Muscle layer of duodenum (tissue), 2 donors: ENCODE results near the gene PGBD1.

Source experiments
- H3K27ac ChIP-seq: one replicate; pipeline ENCODE4 v1.7.0; 2013; ENCODE audit warnings: mild to moderate bottlenecking, low read length
- H3K27me3 ChIP-seq: one replicate; pipeline ENCODE4 v1.7.0; 2013; ENCODE audit warnings: low read depth, mild to moderate bottlenecking, control low read depth, low read length
- H3K36me3 ChIP-seq, 2 donors: one replicate each; pipeline ENCODE4 v1.7.0; 2013; ENCODE audit warnings: low read length in 2 of 2, control low read depth in 1 of 2, mild to moderate bottlenecking in 1 of 2; ENCODE audit not compliant: insufficient read depth in 2 of 2, control insufficient read depth in 1 of 2
- H3K4me1 ChIP-seq, 2 donors: one replicate each; pipeline ENCODE4 v1.7.0; 2013; ENCODE audit warnings: low read length in 2 of 2, mild to moderate bottlenecking in 2 of 2, control low read depth in 1 of 2, moderate library complexity in 1 of 2; ENCODE audit not compliant: insufficient read depth in 2 of 2, control insufficient read depth in 1 of 2
- H3K4me3 ChIP-seq, 2 donors: one replicate each; pipeline ENCODE4 v1.7.0; 2013; ENCODE audit warnings: low read length in 2 of 2, low read depth in 1 of 2, mild to moderate bottlenecking in 1 of 2
- H3K9me3 ChIP-seq, 2 donors: one replicate each; pipeline ENCODE4 v1.7.0; 2013; ENCODE audit warnings: low read length in 2 of 2, control low read depth in 1 of 2, mild to moderate bottlenecking in 1 of 2; ENCODE audit not compliant: control insufficient read depth in 1 of 2
- donor health status: healthy.

Gene PGBD1, protein sequence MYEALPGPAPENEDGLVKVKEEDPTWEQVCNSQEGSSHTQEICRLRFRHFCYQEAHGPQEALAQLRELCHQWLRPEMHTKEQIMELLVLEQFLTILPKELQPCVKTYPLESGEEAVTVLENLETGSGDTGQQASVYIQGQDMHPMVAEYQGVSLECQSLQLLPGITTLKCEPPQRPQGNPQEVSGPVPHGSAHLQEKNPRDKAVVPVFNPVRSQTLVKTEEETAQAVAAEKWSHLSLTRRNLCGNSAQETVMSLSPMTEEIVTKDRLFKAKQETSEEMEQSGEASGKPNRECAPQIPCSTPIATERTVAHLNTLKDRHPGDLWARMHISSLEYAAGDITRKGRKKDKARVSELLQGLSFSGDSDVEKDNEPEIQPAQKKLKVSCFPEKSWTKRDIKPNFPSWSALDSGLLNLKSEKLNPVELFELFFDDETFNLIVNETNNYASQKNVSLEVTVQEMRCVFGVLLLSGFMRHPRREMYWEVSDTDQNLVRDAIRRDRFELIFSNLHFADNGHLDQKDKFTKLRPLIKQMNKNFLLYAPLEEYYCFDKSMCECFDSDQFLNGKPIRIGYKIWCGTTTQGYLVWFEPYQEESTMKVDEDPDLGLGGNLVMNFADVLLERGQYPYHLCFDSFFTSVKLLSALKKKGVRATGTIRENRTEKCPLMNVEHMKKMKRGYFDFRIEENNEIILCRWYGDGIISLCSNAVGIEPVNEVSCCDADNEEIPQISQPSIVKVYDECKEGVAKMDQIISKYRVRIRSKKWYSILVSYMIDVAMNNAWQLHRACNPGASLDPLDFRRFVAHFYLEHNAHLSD

DNA sequence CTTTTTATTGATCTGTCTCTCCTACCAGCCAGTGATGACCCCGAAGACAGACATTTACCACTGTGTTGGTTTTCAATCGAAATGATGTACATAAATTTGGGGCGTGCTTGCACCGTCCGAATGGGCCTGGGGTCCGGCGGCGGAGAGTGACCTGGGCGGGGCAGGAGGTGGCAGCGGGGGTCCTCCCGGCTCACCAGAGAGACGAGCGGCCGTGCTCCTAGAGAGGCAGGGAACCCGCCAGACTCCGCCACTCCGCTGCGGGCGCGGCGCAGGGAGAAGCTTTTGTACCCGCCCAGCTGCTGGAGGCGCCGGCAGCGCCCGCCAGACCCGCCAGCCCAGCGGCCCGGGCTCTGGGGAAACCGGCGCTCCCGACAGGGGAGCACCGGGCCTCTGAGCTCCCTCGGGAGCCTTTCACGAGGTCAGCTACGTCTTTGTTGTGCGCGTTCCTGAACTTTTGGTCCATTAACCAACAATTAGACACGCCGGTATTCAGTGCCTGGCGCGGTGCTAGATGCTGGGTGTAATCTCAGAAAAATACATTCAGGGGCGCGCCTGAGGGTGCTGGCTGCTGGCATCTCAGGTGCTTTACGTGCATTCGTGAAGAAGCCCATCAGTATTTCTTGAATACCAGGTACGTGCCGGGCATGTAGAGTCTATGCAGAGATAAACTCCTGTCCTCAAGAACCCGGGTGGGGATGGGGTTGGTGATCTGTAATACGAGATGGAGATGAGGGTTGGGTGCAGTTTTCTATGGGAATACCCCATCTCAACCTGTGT, at the start of gene PGBD1:
PGBD1 (plus strand) TSS at position 285 of the 777 bp plus-strand sequence. CDS start 2,242 bp downstream, outside the sequence.
- H3K4me1 ChIP-seq = peaks cover 0 to 11% of the 10 kb centered on the region in 2 donors
- no peaks in the 10 kb centered on the region for H3K27me3 ChIP-seq
- H3K36me3 ChIP-seq = peaks cover 12 to 41% of the 10 kb centered on the region in 2 donors
- no peak within 1 kb of the TSS for H3K27ac ChIP-seq
- H3K9me3 ChIP-seq = no peaks in the 10 kb centered on the region
- H3K4me3 ChIP-seq = peak within 1 kb of the TSS; percentile 78 to 79

DNA sequence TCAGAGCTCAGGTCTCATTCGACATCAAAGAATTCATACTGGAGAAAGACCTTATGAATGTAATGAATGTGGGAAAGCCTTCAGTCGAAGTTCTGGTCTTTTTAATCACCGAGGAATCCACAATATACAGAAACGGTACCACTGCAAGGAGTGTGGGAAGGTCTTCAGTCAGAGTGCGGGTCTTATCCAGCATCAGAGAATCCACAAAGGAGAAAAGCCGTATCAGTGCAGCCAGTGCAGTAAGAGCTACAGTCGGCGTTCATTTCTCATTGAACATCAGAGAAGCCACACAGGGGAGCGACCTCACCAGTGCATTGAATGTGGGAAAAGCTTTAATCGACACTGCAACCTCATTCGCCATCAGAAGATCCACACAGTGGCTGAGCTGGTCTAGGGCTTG, 48.6 kb upstream of the PGBD1 start:
- no peaks in the 10 kb centered on the region for H3K27me3 ChIP-seq
- no peaks in the 10 kb centered on the region for H3K4me1 ChIP-seq
- no peak overlapping the region for H3K27ac ChIP-seq
- peaks cover 26 to 62% of the 10 kb centered on the region in 2 donors for H3K36me3 ChIP-seq
- H3K4me3 ChIP-seq = no peak overlapping the region
- H3K9me3 ChIP-seq = no peaks in the 10 kb centered on the region

DNA sequence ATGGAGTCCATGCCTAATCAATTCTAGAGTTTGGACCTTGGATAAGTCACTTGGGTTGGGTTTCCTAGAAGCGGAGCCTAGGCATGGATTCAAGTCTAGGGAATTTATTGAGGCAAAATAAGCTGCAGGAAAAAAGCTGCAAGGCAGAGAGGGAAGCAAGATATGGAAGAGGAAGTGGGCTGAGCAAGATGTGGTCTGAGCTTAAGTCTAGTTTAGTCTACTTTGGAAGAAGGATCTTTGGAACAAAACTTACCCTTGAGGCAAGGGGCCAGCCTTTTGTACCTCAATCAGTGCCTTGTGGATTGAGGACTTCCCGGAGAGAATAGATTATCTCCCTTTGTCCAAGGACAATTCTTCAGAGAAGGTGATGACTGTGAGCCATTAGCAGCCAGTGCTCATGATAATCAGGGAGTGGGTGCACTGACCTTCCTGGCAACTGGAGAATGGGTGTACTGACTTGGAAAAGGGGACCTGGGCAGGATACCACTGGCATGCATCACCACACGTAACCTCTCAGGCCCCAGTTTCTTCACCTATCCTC, 45.4 kb upstream of the PGBD1 start:
- Histone ChIP-seq H3K4me3 (no peak overlapping the region), H3K4me1 (no peaks in the 10 kb centered on the region), H3K9me3 (no peaks in the 10 kb centered on the region), H3K27me3 (no peaks in the 10 kb centered on the region), H3K27ac (no peak overlapping the region), H3K36me3 (peaks cover 10 to 34% of the 10 kb centered on the region in 2 donors)

DNA sequence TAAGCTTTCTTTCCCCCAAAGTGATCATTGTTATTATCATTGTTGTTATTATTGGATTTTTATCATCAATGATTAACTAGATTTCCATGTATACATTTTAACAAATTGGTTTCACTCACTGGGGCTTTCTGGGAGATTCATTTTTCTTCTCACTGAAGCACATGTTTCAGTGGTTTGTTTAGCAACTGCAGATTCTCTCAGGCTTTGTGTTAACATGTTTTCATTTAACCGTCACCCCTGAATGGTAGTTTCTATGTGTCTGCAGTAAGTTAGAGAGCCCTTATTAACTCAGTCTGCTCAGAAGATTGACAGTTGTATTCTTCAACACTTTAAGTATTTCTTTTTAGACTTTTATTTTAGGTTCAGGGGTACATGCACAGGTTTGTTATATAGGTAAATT, 41.7 kb upstream of the PGBD1 start:
- no peak overlapping the region for H3K4me3 ChIP-seq
- no peaks in the 10 kb centered on the region for H3K4me1 ChIP-seq
- H3K36me3 ChIP-seq = peaks cover 3 to 23% of the 10 kb centered on the region in 2 donors
- no peak overlapping the region for H3K27ac ChIP-seq
- H3K27me3 ChIP-seq = no peaks in the 10 kb centered on the region
- H3K9me3 ChIP-seq = no peaks in the 10 kb centered on the region

DNA sequence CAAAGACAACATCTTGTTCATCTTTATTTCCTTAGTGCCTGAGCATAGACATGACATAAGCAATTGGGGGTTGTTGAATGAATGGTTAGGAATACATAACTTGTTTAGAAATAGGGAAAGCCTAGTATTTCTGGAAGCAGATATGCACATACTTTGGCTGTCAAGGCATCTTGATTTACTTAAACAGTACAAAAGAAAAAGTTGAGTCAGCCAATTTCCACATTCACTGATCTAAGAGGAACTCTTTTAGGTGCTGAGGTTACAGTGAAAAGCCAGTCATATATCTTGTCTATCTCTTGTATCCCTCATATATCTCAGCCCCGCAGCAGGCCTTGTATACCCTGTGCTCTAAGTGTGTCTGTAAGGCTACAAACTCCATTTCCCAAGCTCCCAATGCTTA, 40.9 kb upstream of the PGBD1 start:
- Histone ChIP-seq H3K27ac (no peak overlapping the region), H3K4me3 (no peak overlapping the region), H3K4me1 (no peaks in the 10 kb centered on the region), H3K9me3 (no peaks in the 10 kb centered on the region), H3K27me3 (no peaks in the 10 kb centered on the region), H3K36me3 (peaks cover 9 to 31% of the 10 kb centered on the region in 2 donors)

DNA sequence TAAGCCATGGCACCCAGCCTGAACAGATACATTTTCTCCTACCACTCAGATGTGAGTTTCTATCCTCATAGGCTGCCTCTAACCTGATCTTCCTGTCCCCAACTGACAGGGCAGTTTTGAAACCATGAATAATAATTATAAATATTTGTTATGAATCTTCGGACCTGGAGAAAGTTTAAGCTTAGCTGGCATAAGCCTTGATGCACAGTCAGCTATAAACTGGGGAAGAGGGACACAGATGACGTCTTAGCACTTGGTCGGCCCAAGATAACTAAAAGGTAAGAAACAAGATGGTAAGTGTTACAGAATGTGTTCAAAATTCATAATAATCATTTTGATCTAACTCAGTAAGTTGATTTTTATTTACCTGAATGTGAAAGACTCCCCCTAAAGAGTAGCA, 37.4 kb upstream of the PGBD1 start:
- Histone ChIP-seq H3K4me1 (no peaks in the 10 kb centered on the region), H3K4me3 (no peak overlapping the region), H3K27ac (no peak overlapping the region), H3K27me3 (no peaks in the 10 kb centered on the region), H3K9me3 (no peaks in the 10 kb centered on the region), H3K36me3 (peaks cover 20 to 60% of the 10 kb centered on the region in 2 donors)

DNA sequence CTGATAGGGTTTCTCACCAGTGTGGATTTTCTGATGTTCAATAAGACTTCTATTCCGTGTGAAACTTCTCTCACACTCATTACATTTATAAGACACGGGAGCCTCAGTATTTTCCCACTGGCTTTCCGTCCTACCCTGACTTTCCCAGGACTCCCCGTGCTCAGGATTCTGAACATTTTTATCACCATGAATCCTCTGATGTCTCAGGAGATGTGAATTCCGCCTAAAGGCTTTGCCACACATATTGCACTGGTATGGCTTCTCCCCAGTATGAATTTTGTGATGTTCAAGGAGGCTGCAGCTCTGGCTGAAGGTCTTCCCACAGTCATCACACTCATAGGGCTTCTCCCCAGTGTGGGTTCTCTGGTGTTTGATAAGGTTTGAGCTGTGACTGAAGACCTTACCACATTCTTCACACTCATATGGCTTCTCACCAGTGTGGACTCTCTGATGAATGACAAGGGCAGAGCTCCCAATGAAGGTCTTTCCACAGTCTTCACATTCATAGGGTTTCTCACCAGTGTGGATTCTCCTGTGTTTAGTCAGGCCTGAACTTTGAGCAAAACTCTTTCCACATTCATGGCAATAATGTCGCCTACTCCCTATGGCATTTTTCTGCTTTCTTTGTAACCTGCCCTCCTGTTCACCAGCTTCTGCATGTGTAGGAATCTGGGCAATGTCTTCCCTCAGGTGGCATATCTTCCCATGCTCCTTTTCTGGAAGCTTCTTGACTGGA, 36.0 kb upstream of the PGBD1 start:
- no peak overlapping the region for H3K27ac ChIP-seq
- peaks cover 20 to 66% of the 10 kb centered on the region in 2 donors for H3K36me3 ChIP-seq
- H3K4me3 ChIP-seq = no peak overlapping the region
- no peaks in the 10 kb centered on the region for H3K27me3 ChIP-seq
- H3K9me3 ChIP-seq = no peaks in the 10 kb centered on the region
- peaks cover 0 to 1% of the 10 kb centered on the region in 2 donors for H3K4me1 ChIP-seq

DNA sequence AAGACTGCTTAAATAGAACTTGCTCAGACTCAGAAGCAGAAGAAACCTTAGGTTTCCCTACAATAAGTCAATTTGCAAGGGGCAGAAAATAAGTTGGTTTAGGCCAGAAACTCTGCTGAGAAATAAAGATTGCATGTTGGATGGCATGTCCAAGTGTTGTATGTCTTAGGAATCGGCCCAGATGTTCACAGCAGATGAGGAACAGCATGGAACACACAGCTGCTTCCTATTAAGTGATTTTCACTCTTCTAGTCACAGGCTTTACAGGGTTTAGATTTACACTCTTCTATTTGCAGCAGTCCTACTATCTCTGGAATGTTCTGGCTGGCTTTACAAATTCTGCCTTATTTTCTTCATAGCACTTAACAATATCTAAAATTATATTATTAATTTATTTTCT, 32.5 kb upstream of the PGBD1 start:
- Histone ChIP-seq H3K9me3 (no peaks in the 10 kb centered on the region), H3K4me1 (peaks cover 6 to 17% of the 10 kb centered on the region in 2 donors), H3K27ac (no peak overlapping the region), H3K36me3 (peaks cover 20 to 54% of the 10 kb centered on the region in 2 donors), H3K4me3 (no peak overlapping the region), H3K27me3 (no peaks in the 10 kb centered on the region)

DNA sequence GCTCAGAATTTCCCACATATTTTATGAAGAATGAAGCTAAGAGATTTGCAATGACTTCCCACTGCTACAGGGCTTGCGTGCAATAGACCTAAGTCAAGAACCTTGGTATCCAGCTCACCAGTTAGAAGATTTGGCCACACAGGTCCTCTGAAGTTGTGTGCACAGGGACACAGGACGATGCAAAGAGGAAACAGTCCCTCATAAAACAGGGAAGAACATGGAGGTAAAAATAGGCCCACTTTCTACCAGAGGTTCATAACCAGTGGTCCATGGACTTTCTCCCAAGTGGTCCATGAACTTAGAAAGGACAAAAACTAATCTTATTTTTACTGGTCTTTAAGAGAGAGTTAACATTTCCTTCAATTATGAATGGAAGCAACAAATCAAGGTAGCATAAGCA, 30.6 kb upstream of the PGBD1 start:
- Histone ChIP-seq H3K9me3 (no peaks in the 10 kb centered on the region), H3K4me1 (peaks cover 6 to 17% of the 10 kb centered on the region in 2 donors), H3K27ac (no peak overlapping the region), H3K27me3 (no peaks in the 10 kb centered on the region), H3K36me3 (peaks cover 8 to 37% of the 10 kb centered on the region in 2 donors), H3K4me3 (peak overlapping the region; percentile 45 to 87)

DNA sequence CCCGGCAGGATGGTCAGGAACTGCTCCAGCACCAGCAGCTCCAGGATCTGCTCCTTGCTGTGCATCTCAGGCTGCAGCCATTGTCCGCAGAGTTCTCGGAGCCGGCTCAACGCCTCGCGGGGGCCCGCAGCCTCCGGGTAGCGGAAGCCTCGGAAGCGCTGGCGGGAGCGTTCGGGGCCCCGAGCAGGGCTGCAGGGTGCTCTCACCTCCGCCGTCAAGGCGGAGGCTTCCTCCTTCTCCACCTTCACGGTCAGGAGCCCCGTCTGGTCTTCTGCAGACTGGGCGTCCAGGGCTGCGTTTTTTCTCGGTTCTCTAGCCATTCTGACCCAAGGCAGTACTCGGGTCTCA, 29.7 kb upstream of the PGBD1 start:
- no peaks in the 10 kb centered on the region for H3K9me3 ChIP-seq
- H3K36me3 ChIP-seq = peaks cover 1 to 28% of the 10 kb centered on the region in 2 donors
- peaks cover 6 to 17% of the 10 kb centered on the region in 2 donors for H3K4me1 ChIP-seq
- H3K4me3 ChIP-seq = peak overlapping the region; percentile 87 to 100
- peak overlapping the region; percentile 53 for H3K27ac ChIP-seq
- H3K27me3 ChIP-seq = no peaks in the 10 kb centered on the region
